UCSD-AML1 (cell line): ENCODE measurements around the gene RBP5.

Source experiments
- DNase-seq: peaks from one replicate; lab custom pipeline; 2025; ENCODE audit not compliant: unreplicated experiment; lab: John Stamatoyannopoulos, UW

Gene RBP5

GRCh38 chr12:7102582-7102981 lies 26.1 kb downstream of the RBP5 start:
- DNase-seq = no peak

GRCh38 chr12:7101694-7102131 lies 27.0 kb downstream of the RBP5 start:
- DNase-seq = no peak

- DNase-seq = no peak
Observed at GRCh38 chr12:7101047-7101693, 27.5 kb downstream of the RBP5 start.

GRCh38 chr12:7100239-7100638 lies 28.4 kb downstream of the RBP5 start:
- DNase-seq = no peak

GRCh38 chr12:7099290-7099996 lies 29.2 kb downstream of the RBP5 start:
- DNase-seq = no peak

- no peak for DNase-seq
Observed at GRCh38 chr12:7096979-7097378, 31.7 kb downstream of the RBP5 start.

GRCh38 chr12:7096006-7096932 lies 32.4 kb downstream of the RBP5 start:
- no peak for DNase-seq

- no peak for DNase-seq
Observed at GRCh38 chr12:7093892-7094291, 34.8 kb downstream of the RBP5 start.

- DNase-seq = no peak
Observed at GRCh38 chr12:7093486-7093885, 35.2 kb downstream of the RBP5 start.

- DNase-seq = no peak
Observed at GRCh38 chr12:7092986-7093460, 35.7 kb downstream of the RBP5 start.

- peak; percentile 56 for DNase-seq
Observed at GRCh38 chr12:7092229-7092985, 36.3 kb downstream of the RBP5 start, which contains the start of gene C1R. Gene C1R (minus strand): TSS chr12:7092445. CDS start chr12:7092388, 57 bp downstream.

- DNase-seq = no peak
Observed at GRCh38 chr12:7091660-7092228, 36.9 kb downstream of the RBP5 start.

- no peak for DNase-seq
Observed at GRCh38 chr12:7091171-7091570, 37.5 kb downstream of the RBP5 start.

GRCh38 chr12:7090222-7090998 lies 38.3 kb downstream of the RBP5 start:
- no peak for DNase-seq

GRCh38 chr12:7089196-7089871 lies 39.4 kb downstream of the RBP5 start:
- no peak for DNase-seq

- no peak for DNase-seq
Observed at GRCh38 chr12:7083125-7083524, 45.6 kb downstream of the RBP5 start.

GRCh38 chr12:7081037-7081436 lies 47.7 kb downstream of the RBP5 start:
- DNase-seq = no peak

GRCh38 chr12:7079826-7080125 lies 48.9 kb downstream of the RBP5 start:
- no peak for DNase-seq

- no peak for DNase-seq
Observed at GRCh38 chr12:7078163-7078562, 50.5 kb downstream of the RBP5 start.
